C4-2B (cell line): Measurements from ENCODE around the gene MACROD1.
"Not testable (repeated sequence)": the region's sequence is repeated elsewhere in the genome, so short reads cannot be mapped to it uniquely, and the experiment has no call there.

Source experiments
- CTCF ChIP-seq: fragments of 450-650 bp; conservative IDR thresholded peaks from 2 replicates; pipeline ENCODE4 v1.5.1; 2017; ENCODE audit warnings: mild to moderate bottlenecking
- ZFX ChIP-seq: fragments of 450-650 bp; IDR thresholded peaks from 2 replicates; pipeline ENCODE4 v1.6.1; 2017

- not testable (repeated sequence) for TF ChIP-seq CTCF, ZFX
These were observed 3.1 kb downstream of the MACROD1 start for GRCh38 chr11:64162769-64163168.
